Measurements from ENCODE around the gene PRMT5.
"Not testable (repeated sequence)": the region's sequence is repeated elsewhere in the genome, so short reads cannot be mapped to it uniquely, and the experiment has no call there.

Gene PRMT5

GRCh38 chr14:22974530-22975313 is 45.5 kb upstream of the PRMT5 start:
- H3K4me3 ChIP-seq (ENCODE audit: low read depth, low read length) = no peak overlapping the region
- no peak for TF ChIP-seq CTCF (IDR thresholded peaks at IDR 0.05; ENCODE audit: low read depth, low read length, missing control alignments)
- in situ Hi-C loops (cut with HindIII; ENCODE audit: low sequenced_read_pairs) = no loop called here
- no peak for DNase-seq (ENCODE audit: low read depth)

GRCh38 chr14:22973217-22974032 is 44.2 kb upstream of the PRMT5 start:
- peak; percentile 58 for DNase-seq (ENCODE audit: low read depth)
- in situ Hi-C loops (cut with HindIII; ENCODE audit: low sequenced_read_pairs) = no loop called here
- peak; percentile 65 for TF ChIP-seq CTCF (IDR thresholded peaks at IDR 0.05; ENCODE audit: low read depth, low read length, missing control alignments)
- no peak overlapping the region for H3K4me3 ChIP-seq (ENCODE audit: low read depth, low read length)

DNA sequence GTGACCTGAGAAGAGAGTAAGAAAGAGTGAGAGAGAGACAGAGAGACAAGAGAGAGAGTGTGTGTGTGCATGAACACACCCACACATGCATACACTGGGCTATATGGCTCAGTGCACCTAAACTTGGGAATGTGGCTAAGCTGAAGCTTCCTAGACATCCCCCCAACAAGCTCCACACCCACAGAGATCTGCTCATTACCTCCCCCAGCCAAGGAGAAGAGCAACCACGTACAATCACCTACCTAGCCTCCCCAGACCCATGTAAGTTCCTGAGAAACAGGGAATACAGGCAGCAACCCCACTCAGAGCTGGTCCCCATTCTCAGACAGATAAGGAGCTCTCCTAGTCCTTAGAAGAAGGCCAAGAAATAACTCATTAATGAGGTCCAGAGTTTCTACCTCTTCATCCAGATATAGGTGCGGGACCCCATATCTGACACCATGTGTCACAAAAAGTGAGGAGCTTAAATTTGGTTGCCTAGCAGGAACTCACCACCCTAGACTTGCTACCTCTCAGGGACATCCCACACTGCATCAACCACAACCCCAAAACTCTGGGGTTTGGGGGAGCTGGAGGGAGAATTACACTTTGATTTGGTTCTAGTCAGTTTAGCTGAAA is 43.2 kb upstream of the PRMT5 start:
- in situ Hi-C loops (cut with HindIII; ENCODE audit: low sequenced_read_pairs) = no loop called here
- no peak for TF ChIP-seq CTCF (IDR thresholded peaks at IDR 0.05; ENCODE audit: low read depth, low read length, missing control alignments)
- H3K4me3 ChIP-seq (ENCODE audit: low read depth, low read length) = no peak overlapping the region
- no peak for DNase-seq (ENCODE audit: low read depth)

GRCh38 chr14:22971152-22971551 is 42.0 kb upstream of the PRMT5 start:
- in situ Hi-C loops (cut with HindIII; ENCODE audit: low sequenced_read_pairs) = no loop called here

DNA sequence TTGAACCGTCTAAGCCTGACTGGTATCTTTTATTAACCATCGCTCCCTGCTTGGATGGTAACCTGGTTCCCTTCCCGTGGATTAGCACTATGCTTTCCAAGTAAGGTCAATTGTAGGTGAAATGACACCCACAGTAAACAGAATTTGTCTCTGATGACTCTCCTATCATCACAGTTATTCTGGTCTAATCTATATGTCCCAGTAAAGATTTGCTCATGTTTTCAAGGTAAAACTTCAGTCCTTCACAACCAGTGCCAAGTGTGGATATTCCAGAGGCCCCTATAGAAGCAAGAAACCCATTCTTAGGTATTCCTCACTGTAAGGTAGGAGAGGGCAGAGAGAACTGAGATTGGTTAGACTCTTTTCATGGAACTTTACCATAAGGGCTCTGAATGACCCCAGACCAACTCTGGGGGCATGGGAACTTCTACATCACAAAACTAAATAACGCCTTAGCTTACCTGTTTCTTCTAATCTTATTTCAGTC is 37.6 kb upstream of the PRMT5 start:
- no peak for TF ChIP-seq CTCF (IDR thresholded peaks at IDR 0.05; ENCODE audit: low read depth, low read length, missing control alignments)
- in situ Hi-C loops (cut with HindIII; ENCODE audit: low sequenced_read_pairs) = no loop called here
- DNase-seq (ENCODE audit: low read depth) = no peak
- H3K4me3 ChIP-seq (ENCODE audit: low read depth, low read length) = no peak overlapping the region

More at GRCh38 chr14:22971152-22971551, 42.0 kb upstream of the PRMT5 start:
- no peak for TF ChIP-seq CTCF (IDR thresholded peaks at IDR 0.05; ENCODE audit: low read depth, low read length, missing control alignments)
- no peak for DNase-seq (ENCODE audit: low read depth)
- no peak overlapping the region for H3K4me3 ChIP-seq (ENCODE audit: low read depth, low read length)

DNA sequence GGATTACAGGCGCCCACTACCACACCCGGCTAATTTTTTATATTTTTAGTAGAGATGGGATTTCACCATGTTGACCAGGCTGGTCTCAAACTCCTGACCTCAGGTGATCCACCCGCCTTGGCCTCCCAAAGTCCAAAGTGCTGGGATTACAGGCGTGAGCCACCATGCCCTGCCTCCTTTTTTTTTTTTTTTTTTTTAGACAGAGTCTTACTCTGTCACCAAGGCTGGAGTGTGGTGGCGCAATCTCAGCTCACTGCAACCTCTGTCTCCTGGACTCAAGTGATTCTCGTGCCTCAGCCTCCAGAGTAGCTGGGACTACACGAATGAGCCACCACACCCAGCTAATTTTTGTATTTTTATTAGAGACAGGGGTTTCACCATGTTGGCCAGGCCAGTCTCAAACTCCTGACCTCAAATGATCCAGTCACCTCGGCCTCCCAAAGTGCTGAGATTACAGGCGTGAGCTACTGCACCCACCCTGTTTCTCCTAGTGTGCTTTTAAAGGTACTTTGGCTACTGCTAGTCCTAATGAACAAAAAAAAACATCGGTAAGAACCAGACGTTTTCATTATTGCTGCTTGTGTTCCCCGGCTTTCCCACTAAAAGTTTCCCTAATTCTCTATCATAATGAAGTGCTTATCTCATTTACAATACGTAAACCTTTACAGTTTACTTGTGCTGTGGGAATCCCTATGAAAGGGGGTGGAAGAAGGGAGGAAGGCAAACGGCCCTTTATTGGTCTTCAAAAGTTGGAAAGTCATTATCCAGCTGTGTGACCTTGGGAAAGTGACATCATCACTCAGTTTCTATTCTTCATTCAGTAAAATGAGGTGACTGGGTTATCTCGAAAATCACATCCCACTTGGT is 37.0 kb upstream of the PRMT5 start:
- DNase-seq (ENCODE audit: low read depth); in situ Hi-C loops (cut with HindIII; ENCODE audit: low sequenced_read_pairs): not testable (repeated sequence)

More for the DNA sequence above, 37.0 kb upstream of the PRMT5 start:
- H3K4me3 ChIP-seq (ENCODE audit: low read depth, low read length) = not testable (repeated sequence)

Measured in astrocyte of the cerebellum (primary cell).